Measurements from ENCODE around the gene SIRT1. TPM values are rescaled to one million over a fixed set of nuclear protein-coding genes. Genes with fewer than 3 reads are reported as not detected.

The SIRT1 gene
- total RNA-seq, 1 experiment from 2014 or later = 51.3 TPM

DNA sequence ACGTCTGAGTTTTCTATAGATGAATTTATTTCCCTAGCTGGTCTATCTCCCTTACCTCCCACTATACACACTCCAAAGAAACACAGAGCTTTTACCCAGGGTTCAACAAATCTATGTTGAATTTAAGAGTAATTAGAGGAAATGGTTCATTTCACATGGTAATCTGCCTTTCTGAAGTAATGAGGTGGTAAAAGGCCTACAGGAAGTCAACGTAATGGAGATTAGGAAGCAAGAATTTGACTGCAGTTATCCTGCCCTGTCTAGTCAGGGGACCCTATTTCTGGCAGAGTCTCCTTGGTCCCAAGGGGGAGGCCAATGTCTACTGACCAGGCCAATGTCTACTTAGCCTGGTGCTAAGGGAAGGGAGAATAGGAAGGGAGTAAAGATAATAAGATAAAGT, 21.4 kb upstream of the SIRT1 start:
- Mint-ChIP-seq H3K4me1 (peaks cover 48% of the 10 kb centered on the region), H3K9me3 (no peaks in the 10 kb centered on the region), H3K4me3 (peak overlapping the region; percentile 37; the same call in 1 of the 2 replicates), H3K27ac (peak overlapping the region; percentile 99), H3K36me3 (no peaks in the 10 kb centered on the region), H3K27me3 (ENCODE audit: low read depth) (no peaks in the 10 kb centered on the region)
- TF ChIP-seq FOXJ3 (CRISPR knock-in tag; IDR thresholded peaks at IDR 0.05; ENCODE audit: borderline replicate concordance) = no peak
- TF ChIP-seq, protein P1, sequence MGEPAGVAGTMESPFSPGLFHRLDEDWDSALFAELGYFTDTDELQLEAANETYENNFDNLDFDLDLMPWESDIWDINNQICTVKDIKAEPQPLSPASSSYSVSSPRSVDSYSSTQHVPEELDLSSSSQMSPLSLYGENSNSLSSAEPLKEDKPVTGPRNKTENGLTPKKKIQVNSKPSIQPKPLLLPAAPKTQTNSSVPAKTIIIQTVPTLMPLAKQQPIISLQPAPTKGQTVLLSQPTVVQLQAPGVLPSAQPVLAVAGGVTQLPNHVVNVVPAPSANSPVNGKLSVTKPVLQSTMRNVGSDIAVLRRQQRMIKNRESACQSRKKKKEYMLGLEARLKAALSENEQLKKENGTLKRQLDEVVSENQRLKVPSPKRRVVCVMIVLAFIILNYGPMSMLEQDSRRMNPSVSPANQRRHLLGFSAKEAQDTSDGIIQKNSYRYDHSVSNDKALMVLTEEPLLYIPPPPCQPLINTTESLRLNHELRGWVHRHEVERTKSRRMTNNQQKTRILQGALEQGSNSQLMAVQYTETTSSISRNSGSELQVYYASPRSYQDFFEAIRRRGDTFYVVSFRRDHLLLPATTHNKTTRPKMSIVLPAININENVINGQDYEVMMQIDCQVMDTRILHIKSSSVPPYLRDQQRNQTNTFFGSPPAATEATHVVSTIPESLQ (CRISPR knock-in tag; IDR thresholded peaks at IDR 0.05) = no peak
- TF ChIP-seq, protein P2, sequence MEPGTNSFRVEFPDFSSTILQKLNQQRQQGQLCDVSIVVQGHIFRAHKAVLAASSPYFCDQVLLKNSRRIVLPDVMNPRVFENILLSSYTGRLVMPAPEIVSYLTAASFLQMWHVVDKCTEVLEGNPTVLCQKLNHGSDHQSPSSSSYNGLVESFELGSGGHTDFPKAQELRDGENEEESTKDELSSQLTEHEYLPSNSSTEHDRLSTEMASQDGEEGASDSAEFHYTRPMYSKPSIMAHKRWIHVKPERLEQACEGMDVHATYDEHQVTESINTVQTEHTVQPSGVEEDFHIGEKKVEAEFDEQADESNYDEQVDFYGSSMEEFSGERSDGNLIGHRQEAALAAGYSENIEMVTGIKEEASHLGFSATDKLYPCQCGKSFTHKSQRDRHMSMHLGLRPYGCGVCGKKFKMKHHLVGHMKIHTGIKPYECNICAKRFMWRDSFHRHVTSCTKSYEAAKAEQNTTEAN (CRISPR knock-in tag; IDR thresholded peaks at IDR 0.05) = no peak
- no peak for TF ChIP-seq JAZF1 (CRISPR knock-in tag; IDR thresholded peaks at IDR 0.05)
- no peak for TF ChIP-seq HMGA2 (CRISPR knock-in tag; IDR thresholded peaks at IDR 0.05)
- TF ChIP-seq, protein P3, sequence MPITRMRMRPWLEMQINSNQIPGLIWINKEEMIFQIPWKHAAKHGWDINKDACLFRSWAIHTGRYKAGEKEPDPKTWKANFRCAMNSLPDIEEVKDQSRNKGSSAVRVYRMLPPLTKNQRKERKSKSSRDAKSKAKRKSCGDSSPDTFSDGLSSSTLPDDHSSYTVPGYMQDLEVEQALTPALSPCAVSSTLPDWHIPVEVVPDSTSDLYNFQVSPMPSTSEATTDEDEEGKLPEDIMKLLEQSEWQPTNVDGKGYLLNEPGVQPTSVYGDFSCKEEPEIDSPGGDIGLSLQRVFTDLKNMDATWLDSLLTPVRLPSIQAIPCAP (CRISPR knock-in tag; IDR thresholded peaks at IDR 0.05) = no peak
- no peak for TF ChIP-seq RORB (CRISPR knock-in tag; IDR thresholded peaks at IDR 0.05)
- TF ChIP-seq, protein P4, sequence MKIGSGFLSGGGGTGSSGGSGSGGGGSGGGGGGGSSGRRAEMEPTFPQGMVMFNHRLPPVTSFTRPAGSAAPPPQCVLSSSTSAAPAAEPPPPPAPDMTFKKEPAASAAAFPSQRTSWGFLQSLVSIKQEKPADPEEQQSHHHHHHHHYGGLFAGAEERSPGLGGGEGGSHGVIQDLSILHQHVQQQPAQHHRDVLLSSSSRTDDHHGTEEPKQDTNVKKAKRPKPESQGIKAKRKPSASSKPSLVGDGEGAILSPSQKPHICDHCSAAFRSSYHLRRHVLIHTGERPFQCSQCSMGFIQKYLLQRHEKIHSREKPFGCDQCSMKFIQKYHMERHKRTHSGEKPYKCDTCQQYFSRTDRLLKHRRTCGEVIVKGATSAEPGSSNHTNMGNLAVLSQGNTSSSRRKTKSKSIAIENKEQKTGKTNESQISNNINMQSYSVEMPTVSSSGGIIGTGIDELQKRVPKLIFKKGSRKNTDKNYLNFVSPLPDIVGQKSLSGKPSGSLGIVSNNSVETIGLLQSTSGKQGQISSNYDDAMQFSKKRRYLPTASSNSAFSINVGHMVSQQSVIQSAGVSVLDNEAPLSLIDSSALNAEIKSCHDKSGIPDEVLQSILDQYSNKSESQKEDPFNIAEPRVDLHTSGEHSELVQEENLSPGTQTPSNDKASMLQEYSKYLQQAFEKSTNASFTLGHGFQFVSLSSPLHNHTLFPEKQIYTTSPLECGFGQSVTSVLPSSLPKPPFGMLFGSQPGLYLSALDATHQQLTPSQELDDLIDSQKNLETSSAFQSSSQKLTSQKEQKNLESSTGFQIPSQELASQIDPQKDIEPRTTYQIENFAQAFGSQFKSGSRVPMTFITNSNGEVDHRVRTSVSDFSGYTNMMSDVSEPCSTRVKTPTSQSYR (CRISPR knock-in tag; IDR thresholded peaks at IDR 0.05) = no peak
- TF ChIP-seq, protein P5, sequence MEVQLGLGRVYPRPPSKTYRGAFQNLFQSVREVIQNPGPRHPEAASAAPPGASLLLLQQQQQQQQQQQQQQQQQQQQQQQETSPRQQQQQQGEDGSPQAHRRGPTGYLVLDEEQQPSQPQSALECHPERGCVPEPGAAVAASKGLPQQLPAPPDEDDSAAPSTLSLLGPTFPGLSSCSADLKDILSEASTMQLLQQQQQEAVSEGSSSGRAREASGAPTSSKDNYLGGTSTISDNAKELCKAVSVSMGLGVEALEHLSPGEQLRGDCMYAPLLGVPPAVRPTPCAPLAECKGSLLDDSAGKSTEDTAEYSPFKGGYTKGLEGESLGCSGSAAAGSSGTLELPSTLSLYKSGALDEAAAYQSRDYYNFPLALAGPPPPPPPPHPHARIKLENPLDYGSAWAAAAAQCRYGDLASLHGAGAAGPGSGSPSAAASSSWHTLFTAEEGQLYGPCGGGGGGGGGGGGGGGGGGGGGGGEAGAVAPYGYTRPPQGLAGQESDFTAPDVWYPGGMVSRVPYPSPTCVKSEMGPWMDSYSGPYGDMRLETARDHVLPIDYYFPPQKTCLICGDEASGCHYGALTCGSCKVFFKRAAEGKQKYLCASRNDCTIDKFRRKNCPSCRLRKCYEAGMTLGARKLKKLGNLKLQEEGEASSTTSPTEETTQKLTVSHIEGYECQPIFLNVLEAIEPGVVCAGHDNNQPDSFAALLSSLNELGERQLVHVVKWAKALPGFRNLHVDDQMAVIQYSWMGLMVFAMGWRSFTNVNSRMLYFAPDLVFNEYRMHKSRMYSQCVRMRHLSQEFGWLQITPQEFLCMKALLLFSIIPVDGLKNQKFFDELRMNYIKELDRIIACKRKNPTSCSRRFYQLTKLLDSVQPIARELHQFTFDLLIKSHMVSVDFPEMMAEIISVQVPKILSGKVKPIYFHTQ (CRISPR knock-in tag; IDR thresholded peaks at IDR 0.05) = no peak
- DNase-seq (ENCODE audit: low spot score) (no peak), ATAC-seq (no peak)
- CTCF ChIA-PET = interaction anchor here (1.0 to 1.8 kb wide), 2 partner anchors 8 to 75 kb away, joined by 3 to 8 read pairs; no protein-coding TSS in a partner anchor
- POLR2A ChIA-PET = interaction anchor here (0.6 to 2.6 kb wide), 2 partner anchors 14 to 21 kb away, joined by 6 to 20 read pairs; partner anchors contain the start of gene SIRT1

DNA sequence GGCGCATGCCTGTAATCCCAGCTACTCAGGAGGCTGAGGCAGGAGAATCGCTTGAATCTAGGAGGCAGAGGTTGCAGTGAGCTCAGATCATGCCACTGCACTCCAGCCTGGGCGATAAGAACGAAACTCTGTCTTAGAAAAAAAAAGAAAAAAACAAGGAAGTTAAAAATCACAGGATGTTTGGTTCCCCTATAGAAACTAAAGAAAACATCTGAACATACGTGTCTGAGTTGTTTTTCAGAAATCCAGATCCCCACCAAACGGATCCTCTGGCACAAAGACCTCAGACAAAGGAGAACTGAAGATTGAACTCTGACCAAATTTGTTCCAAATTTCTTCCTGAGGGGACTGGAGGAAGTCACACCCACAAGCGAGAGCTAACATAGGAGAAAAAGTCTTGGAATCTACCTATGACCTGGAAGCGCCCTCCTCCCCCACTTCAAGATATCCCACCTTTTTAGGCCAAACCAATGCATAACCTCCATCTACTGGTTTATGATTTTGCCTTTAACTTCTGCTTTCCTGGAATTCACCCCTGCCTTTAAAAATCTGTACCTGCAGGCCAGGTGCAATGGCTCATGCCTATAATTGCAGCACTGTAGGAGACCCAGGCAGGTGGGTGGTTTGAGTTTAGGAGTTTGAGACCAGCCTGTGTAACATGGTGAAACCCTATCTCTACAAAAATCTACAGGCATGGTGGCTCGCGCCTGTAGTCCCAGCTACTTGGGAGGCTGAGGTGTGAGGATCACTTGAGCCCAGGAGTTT, 19.7 kb upstream of the SIRT1 start:
- no peaks in the 10 kb centered on the region for H3K36me3 Mint-ChIP-seq
- no peaks in the 10 kb centered on the region for H3K9me3 Mint-ChIP-seq
- H3K4me3 Mint-ChIP-seq = no peak overlapping the region
- POLR2A ChIA-PET = interaction anchor here (0.6 kb wide), 1 partner anchor 21 kb away, joined by 3 read pairs; no protein-coding TSS in a partner anchor
- H3K27me3 Mint-ChIP-seq (ENCODE audit: low read depth) = no peaks in the 10 kb centered on the region
- H3K4me1 Mint-ChIP-seq = peaks cover 48% of the 10 kb centered on the region
- H3K27ac Mint-ChIP-seq = no peak overlapping the region
- CTCF ChIA-PET = interaction anchor here (1.8 kb wide), 1 partner anchor 76 kb away, joined by 8 read pairs; no protein-coding TSS in a partner anchor
- DNase-seq (ENCODE audit: low spot score) (no peak), ATAC-seq (no peak)
- TF ChIP-seq, protein P6, sequence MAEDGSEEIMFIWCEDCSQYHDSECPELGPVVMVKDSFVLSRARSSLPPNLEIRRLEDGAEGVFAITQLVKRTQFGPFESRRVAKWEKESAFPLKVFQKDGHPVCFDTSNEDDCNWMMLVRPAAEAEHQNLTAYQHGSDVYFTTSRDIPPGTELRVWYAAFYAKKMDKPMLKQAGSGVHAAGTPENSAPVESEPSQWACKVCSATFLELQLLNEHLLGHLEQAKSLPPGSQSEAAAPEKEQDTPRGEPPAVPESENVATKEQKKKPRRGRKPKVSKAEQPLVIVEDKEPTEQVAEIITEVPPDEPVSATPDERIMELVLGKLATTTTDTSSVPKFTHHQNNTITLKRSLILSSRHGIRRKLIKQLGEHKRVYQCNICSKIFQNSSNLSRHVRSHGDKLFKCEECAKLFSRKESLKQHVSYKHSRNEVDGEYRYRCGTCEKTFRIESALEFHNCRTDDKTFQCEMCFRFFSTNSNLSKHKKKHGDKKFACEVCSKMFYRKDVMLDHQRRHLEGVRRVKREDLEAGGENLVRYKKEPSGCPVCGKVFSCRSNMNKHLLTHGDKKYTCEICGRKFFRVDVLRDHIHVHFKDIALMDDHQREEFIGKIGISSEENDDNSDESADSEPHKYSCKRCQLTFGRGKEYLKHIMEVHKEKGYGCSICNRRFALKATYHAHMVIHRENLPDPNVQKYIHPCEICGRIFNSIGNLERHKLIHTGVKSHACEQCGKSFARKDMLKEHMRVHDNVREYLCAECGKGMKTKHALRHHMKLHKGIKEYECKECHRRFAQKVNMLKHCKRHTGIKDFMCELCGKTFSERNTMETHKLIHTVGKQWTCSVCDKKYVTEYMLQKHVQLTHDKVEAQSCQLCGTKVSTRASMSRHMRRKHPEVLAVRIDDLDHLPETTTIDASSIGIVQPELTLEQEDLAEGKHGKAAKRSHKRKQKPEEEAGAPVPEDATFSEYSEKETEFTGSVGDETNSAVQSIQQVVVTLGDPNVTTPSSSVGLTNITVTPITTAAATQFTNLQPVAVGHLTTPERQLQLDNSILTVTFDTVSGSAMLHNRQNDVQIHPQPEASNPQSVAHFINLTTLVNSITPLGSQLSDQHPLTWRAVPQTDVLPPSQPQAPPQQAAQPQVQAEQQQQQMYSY (CRISPR knock-in tag; IDR thresholded peaks at IDR 0.05) = no peak
- no peak for TF ChIP-seq ZNF138 (CRISPR knock-in tag; conservative IDR thresholded peaks at IDR 0.05)
- TF ChIP-seq TCF7 (CRISPR knock-in tag; IDR thresholded peaks at IDR 0.05; ENCODE audit: low read depth) = no peak
- no peak for TF ChIP-seq GABPB1 (CRISPR knock-in tag; IDR thresholded peaks at IDR 0.05)
- TF ChIP-seq ZBTB21 (CRISPR knock-in tag; IDR thresholded peaks at IDR 0.05; ENCODE audit: borderline replicate concordance) = no peak
- TF ChIP-seq, protein P7, sequence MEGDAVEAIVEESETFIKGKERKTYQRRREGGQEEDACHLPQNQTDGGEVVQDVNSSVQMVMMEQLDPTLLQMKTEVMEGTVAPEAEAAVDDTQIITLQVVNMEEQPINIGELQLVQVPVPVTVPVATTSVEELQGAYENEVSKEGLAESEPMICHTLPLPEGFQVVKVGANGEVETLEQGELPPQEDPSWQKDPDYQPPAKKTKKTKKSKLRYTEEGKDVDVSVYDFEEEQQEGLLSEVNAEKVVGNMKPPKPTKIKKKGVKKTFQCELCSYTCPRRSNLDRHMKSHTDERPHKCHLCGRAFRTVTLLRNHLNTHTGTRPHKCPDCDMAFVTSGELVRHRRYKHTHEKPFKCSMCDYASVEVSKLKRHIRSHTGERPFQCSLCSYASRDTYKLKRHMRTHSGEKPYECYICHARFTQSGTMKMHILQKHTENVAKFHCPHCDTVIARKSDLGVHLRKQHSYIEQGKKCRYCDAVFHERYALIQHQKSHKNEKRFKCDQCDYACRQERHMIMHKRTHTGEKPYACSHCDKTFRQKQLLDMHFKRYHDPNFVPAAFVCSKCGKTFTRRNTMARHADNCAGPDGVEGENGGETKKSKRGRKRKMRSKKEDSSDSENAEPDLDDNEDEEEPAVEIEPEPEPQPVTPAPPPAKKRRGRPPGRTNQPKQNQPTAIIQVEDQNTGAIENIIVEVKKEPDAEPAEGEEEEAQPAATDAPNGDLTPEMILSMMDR (IDR thresholded peaks at IDR 0.05) = no peak
- TF ChIP-seq ZNF219 (CRISPR knock-in tag; IDR thresholded peaks at IDR 0.05; ENCODE audit: borderline replicate concordance) = no peak
- TF ChIP-seq SMAD4 (CRISPR knock-in tag; IDR thresholded peaks at IDR 0.05) = no peak

Data from WTC11 (cell line).